HG02938 (cell line): ENCODE measurements around the gene DMXL1.
"Not testable (repeated sequence)": the region's sequence is repeated elsewhere in the genome, so short reads cannot be mapped to it uniquely, and the experiment has no call there.

Experiments
- ATAC-seq: cut with Tn5 transposase; IDR thresholded peaks from one replicate; pipeline ENCODE4 v1.9.1; 2021; ENCODE audit warnings: mild to moderate bottlenecking, moderate library complexity; ENCODE audit not compliant: unreplicated experiment

The DMXL1 gene

GRCh38 chr5:119117237-119117636 lies 46.4 kb downstream of the DMXL1 start:
- no peak for ATAC-seq

GRCh38 chr5:119118000-119118399 lies 47.1 kb downstream of the DMXL1 start:
- no peak for ATAC-seq

- ATAC-seq = no peak
These were observed 50.0 kb downstream of the DMXL1 start for GRCh38 chr5:119120893-119121292.

- not testable (repeated sequence) for ATAC-seq
These were observed 51.6 kb downstream of the DMXL1 start for GRCh38 chr5:119122474-119122873.

GRCh38 chr5:119123280-119123679 lies 52.4 kb downstream of the DMXL1 start:
- ATAC-seq = no peak

- no peak for ATAC-seq
These were observed 58.9 kb downstream of the DMXL1 start for GRCh38 chr5:119129770-119130169.

- no peak for ATAC-seq
These were observed 60.8 kb downstream of the DMXL1 start for GRCh38 chr5:119131530-119132304.

- ATAC-seq = not testable (repeated sequence)
These were observed 64.9 kb downstream of the DMXL1 start for GRCh38 chr5:119135743-119136142.

GRCh38 chr5:119136666-119137318 lies 65.9 kb downstream of the DMXL1 start:
- ATAC-seq = no peak

- no peak for ATAC-seq
These were observed 82.7 kb downstream of the DMXL1 start for GRCh38 chr5:119153629-119154028.

- ATAC-seq = no peak
These were observed 87.3 kb downstream of the DMXL1 start for GRCh38 chr5:119158144-119158543.

GRCh38 chr5:119161430-119161829 lies 90.5 kb downstream of the DMXL1 start:
- no peak for ATAC-seq

GRCh38 chr5:119166026-119166425 lies 95.1 kb downstream of the DMXL1 start:
- no peak for ATAC-seq

GRCh38 chr5:119168401-119168800 lies 97.5 kb downstream of the DMXL1 start:
- no peak for ATAC-seq

- no peak for ATAC-seq
These were observed 100.8 kb downstream of the DMXL1 start for GRCh38 chr5:119171686-119172085.

- ATAC-seq = peak; percentile 70
These were observed 103.8 kb downstream of the DMXL1 start for GRCh38 chr5:119174578-119175163.

- no peak for ATAC-seq
These were observed 105.9 kb downstream of the DMXL1 start for GRCh38 chr5:119176785-119177184.

- ATAC-seq = no peak
These were observed 106.3 kb downstream of the DMXL1 start for GRCh38 chr5:119177226-119177625.

- no peak for ATAC-seq
These were observed 107.5 kb downstream of the DMXL1 start for GRCh38 chr5:119178435-119178834.

GRCh38 chr5:119179857-119180641 lies 109.2 kb downstream of the DMXL1 start:
- ATAC-seq = no peak

- ATAC-seq = not testable (repeated sequence)
These were observed 114.6 kb downstream of the DMXL1 start for GRCh38 chr5:119185512-119185911.
